BLaER1 (cell line): ENCODE measurements around the gene NUP98.
A peak's percentile ranks its signal among the peaks of the same experiment; 100 is the strongest.

ENCODE experiments used
- H3K27ac ChIP-seq: shearing (Covaris generic); formaldehyde crosslinking; 2 replicates; pipeline ENCODE4 v1.8.1; 2022
- H3K27me3 ChIP-seq: shearing (Covaris generic); formaldehyde crosslinking; 2 replicates; pipeline ENCODE4 v1.8.1; 2022
- H3K36me3 ChIP-seq: shearing (Covaris generic); formaldehyde crosslinking; 2 replicates; pipeline ENCODE4 v1.8.1; 2022
- H3K4me1 ChIP-seq: shearing (Covaris generic); formaldehyde crosslinking; 2 replicates; pipeline ENCODE4 v1.8.1; 2022
- H3K4me2 ChIP-seq: shearing (Covaris generic); formaldehyde crosslinking; 2 replicates; pipeline ENCODE4 v1.8.1; 2022
- H3K4me3 ChIP-seq: shearing (Covaris generic); formaldehyde crosslinking; 2 replicates; pipeline ENCODE4 v1.8.1; 2022
- H3K9ac ChIP-seq: shearing (Covaris generic); formaldehyde crosslinking; 2 replicates; pipeline ENCODE4 v1.8.1; 2022
- H3K9me3 ChIP-seq: shearing (Covaris generic); formaldehyde crosslinking; 2 replicates; pipeline ENCODE4 v1.8.1; 2022
- H4K20me1 ChIP-seq: shearing (Covaris generic); formaldehyde crosslinking; 2 replicates; pipeline ENCODE4 v1.8.1; 2022
- Cebpa-rat ChIP-seq: shearing (Covaris generic); IDR thresholded peaks from 2 replicates; pipeline ENCODE4 v1.8.1; 2022

NUP98 gene

GRCh38 chr11:3797329-3798090 lies at the start of gene NUP98:
Gene NUP98, minus strand, starts transcription at chr11:3797554. Its CDS starts 15,437 bp downstream, at chr11:3782117.
- Histone ChIP-seq H3K9me3 (no peaks in the 10 kb centered on the region), H3K36me3 (peaks cover 32% of the 10 kb centered on the region), H3K27ac (peak within 1 kb of the TSS; percentile 95), H3K4me3 (peak within 1 kb of the TSS; percentile 88), H3K4me2 (peak within 1 kb of the TSS; percentile 94), H3K9ac (peak within 1 kb of the TSS; percentile 91), H3K27me3 (no peaks in the 10 kb centered on the region), H3K4me1 (peaks cover 28% of the 10 kb centered on the region), H4K20me1 (peaks cover 47% of the 10 kb centered on the region)
- TF ChIP-seq Cebpa-rat: peak; percentile 97

GRCh38 chr11:3845670-3846069 lies 48.3 kb upstream of the NUP98 start:
- H3K36me3 ChIP-seq: no peaks in the 10 kb centered on the region
- no peak overlapping the region for H3K4me3 ChIP-seq
- no peaks in the 10 kb centered on the region for H3K9me3 ChIP-seq
- no peak overlapping the region for H3K9ac ChIP-seq
- TF ChIP-seq Cebpa-rat: no peak
- H3K27me3 ChIP-seq: no peaks in the 10 kb centered on the region
- no peaks in the 10 kb centered on the region for H4K20me1 ChIP-seq
- H3K4me1 ChIP-seq: peaks cover 12% of the 10 kb centered on the region
- no peak overlapping the region for H3K4me2 ChIP-seq
- H3K27ac ChIP-seq: no peak overlapping the region

- Histone ChIP-seq H3K9ac (no peak overlapping the region), H3K36me3 (no peaks in the 10 kb centered on the region)
These were observed 47.9 kb upstream of the NUP98 start for GRCh38 chr11:3845246-3845645.

GRCh38 chr11:3843326-3843725 lies 46.0 kb upstream of the NUP98 start:
- Histone ChIP-seq H3K9ac (no peak overlapping the region), H4K20me1 (peaks cover 21% of the 10 kb centered on the region)
- TF ChIP-seq Cebpa-rat: no peak

More at GRCh38 chr11:3845246-3845645, 47.9 kb upstream of the NUP98 start:
- no peak for TF ChIP-seq Cebpa-rat
- H3K27me3 ChIP-seq: no peaks in the 10 kb centered on the region
- H3K4me3 ChIP-seq: no peak overlapping the region
- H3K4me2 ChIP-seq: no peak overlapping the region
- no peaks in the 10 kb centered on the region for H3K9me3 ChIP-seq
- peaks cover 12% of the 10 kb centered on the region for H3K4me1 ChIP-seq
- no peak overlapping the region for H3K27ac ChIP-seq
- peaks cover 2% of the 10 kb centered on the region for H4K20me1 ChIP-seq

GRCh38 chr11:3841426-3842350 lies 44.3 kb upstream of the NUP98 start:
- Histone ChIP-seq H3K36me3 (no peaks in the 10 kb centered on the region), H3K9ac (peak overlapping the region; percentile 89), H4K20me1 (peaks cover 37% of the 10 kb centered on the region), H3K27me3 (no peaks in the 10 kb centered on the region), H3K27ac (peak overlapping the region; percentile 88), H3K4me2 (peak overlapping the region; percentile 76), H3K4me1 (peaks cover 47% of the 10 kb centered on the region), H3K4me3 (peak overlapping the region; percentile 85), H3K9me3 (no peaks in the 10 kb centered on the region)
- no peak for TF ChIP-seq Cebpa-rat

More at GRCh38 chr11:3843326-3843725, 46.0 kb upstream of the NUP98 start:
- Histone ChIP-seq H3K27ac (no peak overlapping the region), H3K9me3 (no peaks in the 10 kb centered on the region), H3K36me3 (no peaks in the 10 kb centered on the region), H3K4me1 (peaks cover 30% of the 10 kb centered on the region), H3K4me2 (no peak overlapping the region), H3K4me3 (no peak overlapping the region), H3K27me3 (no peaks in the 10 kb centered on the region)

GRCh38 chr11:3840870-3841425 lies 43.6 kb upstream of the NUP98 start, which contains the start of gene RHOG:
Gene RHOG, minus strand, starts transcription at chr11:3840959. Its CDS starts 12,821 bp downstream, at chr11:3828138.
- H3K4me1 ChIP-seq: peaks cover 54% of the 10 kb centered on the region
- H3K27me3 ChIP-seq: no peaks in the 10 kb centered on the region
- H4K20me1 ChIP-seq: peaks cover 44% of the 10 kb centered on the region
- H3K4me2 ChIP-seq: peak within 1 kb of the TSS; percentile 94
- peak within 1 kb of the TSS; percentile 89 for H3K9ac ChIP-seq
- H3K27ac ChIP-seq: peak within 1 kb of the TSS; percentile 88
- H3K36me3 ChIP-seq: no peaks in the 10 kb centered on the region
- H3K4me3 ChIP-seq: peak within 1 kb of the TSS; percentile 85
- no peak for TF ChIP-seq Cebpa-rat
- no peaks in the 10 kb centered on the region for H3K9me3 ChIP-seq

- Histone ChIP-seq H3K36me3 (peaks cover 3% of the 10 kb centered on the region), H3K27ac (peak overlapping the region; percentile 88), H4K20me1 (peaks cover 52% of the 10 kb centered on the region), H3K4me3 (peak overlapping the region; percentile 85), H3K4me2 (peak overlapping the region; percentile 94), H3K9ac (peak overlapping the region; percentile 89), H3K27me3 (no peaks in the 10 kb centered on the region), H3K4me1 (peaks cover 61% of the 10 kb centered on the region), H3K9me3 (no peaks in the 10 kb centered on the region)
- TF ChIP-seq Cebpa-rat: no peak
These were observed 42.9 kb upstream of the NUP98 start for GRCh38 chr11:3840004-3840869.

GRCh38 chr11:3838504-3838903 lies 41.1 kb upstream of the NUP98 start:
- peak overlapping the region; percentile 42; the same call in 1 of the 2 replicates for H3K27ac ChIP-seq

More at GRCh38 chr11:3838504-3838903, 41.1 kb upstream of the NUP98 start:
- Histone ChIP-seq H3K9ac (peak overlapping the region; percentile 89), H4K20me1 (peaks cover 69% of the 10 kb centered on the region), H3K9me3 (no peaks in the 10 kb centered on the region), H3K4me3 (peak overlapping the region; percentile 85), H3K36me3 (peaks cover 17% of the 10 kb centered on the region), H3K4me1 (peaks cover 79% of the 10 kb centered on the region), H3K27me3 (no peaks in the 10 kb centered on the region), H3K4me2 (peak overlapping the region; percentile 94)
- TF ChIP-seq Cebpa-rat: no peak
